Endodermal cell (in vitro differentiated cells): ENCODE data around the gene CTNNA2. TPM values are rescaled to one million over a fixed set of nuclear protein-coding genes. Genes with fewer than 3 reads are reported as not detected.

Experiments
- DNase-seq: peaks from one replicate; pipeline ENCODE4 v3.0.0-alpha.2; 2017
- H3K27ac ChIP-seq: 2 replicates; pipeline ENCODE4 v1.5.1; 2013; ENCODE audit warnings: mild to moderate bottlenecking, low read depth, low read length, moderate library complexity
- H3K27me3 ChIP-seq: 2 replicates; pipeline ENCODE4 v1.6.1; 2013; ENCODE audit warnings: mild to moderate bottlenecking, low read length, moderate library complexity; ENCODE audit not compliant: insufficient read depth, control insufficient read depth, poor library complexity, severe bottlenecking
- H3K36me3 ChIP-seq: 2 replicates; pipeline ENCODE4 v1.7.0; 2013; ENCODE audit warnings: mild to moderate bottlenecking, low read length, moderate library complexity; ENCODE audit not compliant: control insufficient read depth, insufficient read depth
- H3K4me1 ChIP-seq: one replicate; pipeline ENCODE4 v1.7.0; 2013; ENCODE audit warnings: low read length; ENCODE audit not compliant: control insufficient read depth, insufficient read depth
- H3K4me3 ChIP-seq: 2 replicates; pipeline ENCODE4 v1.5.1; 2013; ENCODE audit warnings: mild to moderate bottlenecking, low read length, moderate library complexity
- H3K9ac ChIP-seq: 2 replicates; pipeline ENCODE4 v1.6.1; 2013; ENCODE audit warnings: mild to moderate bottlenecking, low read length, moderate library complexity; ENCODE audit not compliant: poor library complexity, severe bottlenecking; ENCODE audit errors: extremely low read depth
- H3K9me3 ChIP-seq: 2 replicates; pipeline ENCODE4 v1.6.1; 2013; ENCODE audit warnings: mild to moderate bottlenecking, low read length, moderate library complexity; ENCODE audit not compliant: control insufficient read depth
- H3K27ac Mint-ChIP-seq: 2 replicates; pipeline ENCODE4 v1.8.0; 2020; ENCODE audit warnings: mixed read lengths
- H3K27me3 Mint-ChIP-seq: 2 replicates; pipeline ENCODE4 v1.8.0; 2021; ENCODE audit warnings: mild to moderate bottlenecking, mixed read lengths; ENCODE audit not compliant: insufficient read depth
- H3K36me3 Mint-ChIP-seq: 2 replicates; pipeline ENCODE4 v1.8.0; 2020; ENCODE audit warnings: low read depth, mixed read lengths
- H3K4me1 Mint-ChIP-seq: 2 replicates; pipeline ENCODE4 v1.8.0; 2020; ENCODE audit warnings: mixed read lengths
- H3K4me3 Mint-ChIP-seq: 2 replicates; pipeline ENCODE4 v1.8.0; 2020; ENCODE audit warnings: mild to moderate bottlenecking, moderate library complexity, mixed read lengths
- H3K9me3 Mint-ChIP-seq: 2 replicates; pipeline ENCODE4 v1.8.0; 2020; ENCODE audit warnings: mild to moderate bottlenecking, mixed read lengths
- CTCF ChIP-seq: fragments of 200-600 bp; sonication (generic); conservative IDR thresholded peaks from 2 replicates; pipeline ENCODE4 v1.5.0; 2021; ENCODE audit warnings: antibody characterized with exemption, mild to moderate bottlenecking
- WGBS, 2 experiments: methylation state at CpG; one replicate each; pipeline versions ENCODE4 v1.1.5 to v1.1.7; 2013; ENCODE audit warnings: missing lambda C conversion rate in 2 of 2, mixed read lengths in 1 of 2; ENCODE audit not compliant: insufficient coverage in 1 of 2, insufficient read length in 1 of 2; 5-methylcytosine and 5-hydroxymethylcytosine counted together
- total RNA-seq, 2 donors: library from RNA; stranded (reverse); fragmentation: NEBNext Ultra II Directional in 1 of 2; extraction: Animal tissue kit (Norgen Biotek cat#: 25700) in 1 of 2; gene quantifications; 2 replicates in 1 of 2; 3 replicates in 1 of 2; pipeline ENCODE4 v1.2.1, GENCODE V29; 2021

The CTNNA2 gene
- total RNA-seq, 2 donors from 2014 or later: 7.7 to 9.8 TPM

- Mint-ChIP-seq H3K36me3 (no peaks in the 10 kb centered on the region), H3K27me3 (peaks cover 81% of the 10 kb centered on the region), H3K27ac (no peak overlapping the region), H3K9me3 (no peaks in the 10 kb centered on the region), H3K4me3 (no peak overlapping the region), H3K4me1 (peaks cover 37% of the 10 kb centered on the region)
- no peak overlapping the region for H3K4me3 ChIP-seq
- H3K4me1 ChIP-seq: peaks cover 14% of the 10 kb centered on the region
- 84 to 100% methylated on average over 1 to 3 of the region's 3 CpGs for whole genome bisulfite sequencing, 2 experiments
- DNase-seq: no peak
- no peaks in the 10 kb centered on the region for H3K36me3 ChIP-seq
- H3K9ac ChIP-seq: no peak overlapping the region
- no peaks in the 10 kb centered on the region for H3K9me3 ChIP-seq
- H3K27ac ChIP-seq: no peak overlapping the region
- peaks cover 44% of the 10 kb centered on the region for H3K27me3 ChIP-seq
- no peak for TF ChIP-seq CTCF
Measured at GRCh38 chr2:80009211-80009610, 496.4 kb downstream of the CTNNA2 start.

- H3K36me3 Mint-ChIP-seq: no peaks in the 10 kb centered on the region
- H3K9me3 ChIP-seq: no peaks in the 10 kb centered on the region
- peaks cover 11% of the 10 kb centered on the region for H3K4me1 ChIP-seq
- no peak for DNase-seq
- no peak overlapping the region for H3K4me3 Mint-ChIP-seq
- H3K4me3 ChIP-seq: no peak overlapping the region
- no peak overlapping the region for H3K27ac ChIP-seq
- no peaks in the 10 kb centered on the region for H3K9me3 Mint-ChIP-seq
- H3K27me3 ChIP-seq: peaks cover 34% of the 10 kb centered on the region
- no peak for TF ChIP-seq CTCF
- H3K9ac ChIP-seq: no peak overlapping the region
- WGBS, 2 experiments: 91 to 100% methylated on average over 1 to 3 of the region's 3 CpGs
- no peaks in the 10 kb centered on the region for H3K36me3 ChIP-seq
- H3K27me3 Mint-ChIP-seq: peaks cover 69% of the 10 kb centered on the region
- H3K27ac Mint-ChIP-seq: no peak overlapping the region
- peaks cover 25% of the 10 kb centered on the region for H3K4me1 Mint-ChIP-seq
Measured at GRCh38 chr2:80012061-80012460, 499.2 kb downstream of the CTNNA2 start.

GRCh38 chr2:80014637-80015036 is 501.8 kb downstream of the CTNNA2 start:
- Mint-ChIP-seq H3K9me3 (no peaks in the 10 kb centered on the region), H3K27ac (no peak overlapping the region), H3K4me3 (no peak overlapping the region), H3K36me3 (no peaks in the 10 kb centered on the region), H3K27me3 (peaks cover 52% of the 10 kb centered on the region), H3K4me1 (peaks cover 5% of the 10 kb centered on the region)
- Histone ChIP-seq H3K27ac (no peak overlapping the region), H3K9me3 (no peaks in the 10 kb centered on the region), H3K27me3 (peaks cover 25% of the 10 kb centered on the region), H3K9ac (no peak overlapping the region), H3K4me1 (no peaks in the 10 kb centered on the region), H3K36me3 (no peaks in the 10 kb centered on the region), H3K4me3 (no peak overlapping the region)
- TF ChIP-seq CTCF: no peak
- no peak for DNase-seq
